CD8-positive, alpha-beta memory T cell (primary cell): ENCODE results near the gene TMPRSS12. TPM values are rescaled to one million over a fixed set of nuclear protein-coding genes. Genes with fewer than 3 reads are reported as not detected.
"Not testable (repeated sequence)": the region's sequence is repeated elsewhere in the genome, so short reads cannot be mapped to it uniquely, and the experiment has no call there.

Source experiments
- CTCF ChIA-PET: fragments of 350-600 bp; sonication (Branson Sonifier 250); formaldehyde crosslinking; loops from one replicate; lab custom pipeline; 2021; ENCODE audit warnings: antibody characterized with exemption; lab: Charles Lee
- POLR2A ChIA-PET: fragments of 350-600 bp; sonication (Branson Sonifier 250); formaldehyde crosslinking; loops from one replicate; lab custom pipeline; 2021; ENCODE audit warnings: antibody characterized with exemption; lab: Charles Lee
- DNase-seq, 5 donors: peaks; one replicate each; pipeline versions ENCODE4 v3.0.0 to v3.0.0-alpha.2; 2020 to 2022; ENCODE audit warnings: mixed read lengths in 1 of 5
- H3K27ac ChIP-seq: one replicate; pipeline ENCODE4 v1.7.0; 2013; ENCODE audit warnings: low read depth, mild to moderate bottlenecking, low read length, moderate library complexity
- H3K27me3 ChIP-seq: 2 replicates; pipeline ENCODE4 v1.7.0; 2013; ENCODE audit warnings: low read length, mild to moderate bottlenecking; ENCODE audit not compliant: insufficient read depth, poor library complexity, severe bottlenecking
- H3K36me3 ChIP-seq: 2 replicates; pipeline ENCODE4 v1.7.0; 2013; ENCODE audit warnings: mild to moderate bottlenecking, low read length, moderate library complexity; ENCODE audit not compliant: insufficient read depth
- H3K4me1 ChIP-seq: 2 replicates; pipeline ENCODE4 v1.7.0; 2013; ENCODE audit warnings: mild to moderate bottlenecking, low read length, moderate library complexity; ENCODE audit not compliant: insufficient read depth
- H3K4me3 ChIP-seq: 2 replicates; pipeline ENCODE4 v1.7.0; 2013; ENCODE audit warnings: mild to moderate bottlenecking, low read length
- H3K9me3 ChIP-seq: 2 replicates; pipeline ENCODE4 v1.7.0; 2013; ENCODE audit warnings: mild to moderate bottlenecking, low read length
- H3K27ac Mint-ChIP-seq, 8 donors: one replicate each; pipeline ENCODE4 v1.8.0; 2020 to 2021; ENCODE audit warnings: mixed read lengths in 8 of 8, mild to moderate bottlenecking in 6 of 8, inconsistent platforms in 3 of 8, moderate library complexity in 3 of 8
- H3K27me3 Mint-ChIP-seq, 2 donors: one replicate each; pipeline ENCODE4 v1.8.0; 2020 to 2021; ENCODE audit warnings: mixed read lengths in 2 of 2, mild to moderate bottlenecking in 1 of 2, moderate library complexity in 1 of 2
- H3K36me3 Mint-ChIP-seq, 3 donors: one replicate each; pipeline ENCODE4 v1.8.0; 2020 to 2021; ENCODE audit warnings: mixed read lengths in 3 of 3, inconsistent platforms in 1 of 3, mild to moderate bottlenecking in 1 of 3
- H3K4me1 Mint-ChIP-seq, 3 donors: one replicate each; pipeline ENCODE4 v1.8.0; 2020 to 2021; ENCODE audit warnings: mixed read lengths in 3 of 3, inconsistent platforms in 1 of 3, mild to moderate bottlenecking in 1 of 3
- H3K4me3 Mint-ChIP-seq, 7 donors: one replicate each; pipeline ENCODE4 v1.8.0; 2020 to 2021; ENCODE audit warnings: mixed read lengths in 7 of 7, mild to moderate bottlenecking in 6 of 7, moderate library complexity in 4 of 7, inconsistent platforms in 2 of 7
- H3K9me3 Mint-ChIP-seq, 5 donors: one replicate each; pipeline ENCODE4 v1.8.0; 2020 to 2022; ENCODE audit warnings: mixed read lengths in 5 of 5, mild to moderate bottlenecking in 3 of 5, moderate library complexity in 2 of 5, inconsistent platforms in 1 of 5
- polyA plus RNA-seq: library from polyadenylated mRNA; unstranded; fragments of 300-500 nt; fragmentation: Illumina TruSeq; gene quantifications from one replicate; pipeline ENCODE4 v1.2.3, GENCODE V29; 2021
- total RNA-seq, 2 experiments: library from RNA; stranded (reverse); gene quantifications; one replicate each; pipeline ENCODE4 v1.2.3, GENCODE V29; 2021

The TMPRSS12 gene
- total and polyA plus RNA-seq, 3 experiments from 2014 or later: not detected

DNA sequence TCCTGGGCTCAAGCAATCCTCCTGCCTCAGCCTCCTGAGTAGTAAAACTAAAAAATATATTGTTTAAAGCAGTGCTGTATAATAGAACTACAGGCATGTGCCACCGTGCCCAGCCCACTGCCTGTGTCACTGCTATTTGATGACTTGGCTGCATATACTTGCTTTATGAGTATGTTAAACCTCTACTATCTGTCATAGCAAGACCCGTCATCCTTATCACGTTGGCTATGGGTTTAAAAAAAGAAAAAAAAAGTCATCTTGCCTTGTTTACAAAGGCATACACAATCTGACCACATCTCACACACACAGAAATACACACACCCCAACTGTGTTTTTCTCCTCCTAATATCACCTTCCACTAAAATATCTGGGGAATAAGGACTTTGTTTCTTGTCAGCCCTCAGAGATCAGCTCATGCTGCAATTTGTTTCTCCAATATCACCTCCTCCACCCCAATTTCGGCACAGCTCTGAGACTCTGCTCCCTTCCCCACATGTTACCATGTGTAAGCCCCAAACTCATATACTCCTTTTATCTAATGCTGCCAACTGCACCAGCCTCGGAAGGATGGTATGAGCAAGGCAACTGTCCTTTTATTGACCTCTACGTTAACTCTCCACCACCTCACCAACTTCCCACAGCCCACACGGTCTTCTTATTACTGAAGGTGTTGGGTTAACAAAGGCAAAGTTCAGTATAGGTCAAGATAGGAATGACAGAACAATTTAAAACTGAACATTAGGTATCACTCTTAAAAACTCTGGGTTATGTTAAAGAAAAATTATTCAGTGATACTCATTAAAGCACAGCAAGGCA, 802 bp upstream of the TMPRSS12 start:
- no peaks in the 10 kb centered on the region for H3K36me3 ChIP-seq
- H3K36me3 Mint-ChIP-seq: peaks cover 0 to 5% (median 2%) of the 10 kb centered on the region in 3 donors
- H3K27me3 Mint-ChIP-seq: peaks cover 21 to 22% of the 10 kb centered on the region in 2 donors
- no peaks in the 10 kb centered on the region for H3K9me3 ChIP-seq
- CTCF ChIA-PET: no interaction called here
- H3K27ac ChIP-seq: no peak overlapping the region
- H3K4me3 Mint-ChIP-seq: no peak overlapping the region
- H3K4me3 ChIP-seq: no peak overlapping the region
- H3K4me1 Mint-ChIP-seq: no peaks in the 10 kb centered on the region
- no peak overlapping the region for H3K27ac Mint-ChIP-seq
- POLR2A ChIA-PET: interaction anchor here (0.6 kb wide), 1 partner anchor 141 kb away, joined by 9 read pairs; no protein-coding TSS in a partner anchor
- no peak for DNase-seq
- peaks cover 0 to 8% (median 3%) of the 10 kb centered on the region in 5 donors for H3K9me3 Mint-ChIP-seq
- no peaks in the 10 kb centered on the region for H3K4me1 ChIP-seq
- no peaks in the 10 kb centered on the region for H3K27me3 ChIP-seq

DNA sequence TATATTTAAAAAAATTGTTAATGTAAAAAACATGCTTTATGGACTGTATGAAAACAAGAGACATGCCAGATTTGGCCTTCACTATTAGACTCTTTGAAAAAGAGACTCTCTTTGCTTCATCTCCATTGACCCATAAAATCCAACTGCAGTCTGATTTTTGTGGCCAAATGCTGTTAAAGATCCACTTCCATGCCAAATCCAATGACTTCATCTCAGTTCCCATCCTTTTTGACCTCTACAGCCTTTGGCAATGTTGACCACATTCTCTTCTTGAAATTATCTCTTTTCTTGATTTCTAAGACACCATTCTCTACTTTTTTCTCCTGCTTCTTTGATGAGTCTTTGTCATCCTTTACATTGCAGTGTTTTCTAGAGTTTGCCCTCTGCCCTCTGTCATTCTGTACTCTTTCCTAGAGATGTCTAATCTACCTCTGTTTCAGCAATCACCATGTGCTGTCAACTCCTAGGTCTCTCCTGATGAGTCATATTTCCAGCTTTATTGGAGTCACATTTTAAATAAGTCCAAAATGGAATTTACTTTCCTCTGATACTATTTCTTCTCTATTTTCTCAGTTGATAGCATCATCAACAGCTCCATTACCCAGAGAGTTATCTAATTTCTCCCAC, 2.4 kb downstream of the TMPRSS12 start:
- H3K27ac ChIP-seq: no peak overlapping the region
- CTCF ChIA-PET: interaction anchor here (1.0 to 1.3 kb wide), 2 partner anchors 17 to 19 kb away, joined by 3 read pairs; no protein-coding TSS in a partner anchor
- H3K4me3 Mint-ChIP-seq: no peak overlapping the region
- POLR2A ChIA-PET: no interaction called here
- no peaks in the 10 kb centered on the region for H3K4me1 ChIP-seq
- H3K4me3 ChIP-seq: no peak overlapping the region
- no peaks in the 10 kb centered on the region for H3K4me1 Mint-ChIP-seq
- no peak for DNase-seq
- no peaks in the 10 kb centered on the region for H3K36me3 ChIP-seq
- H3K9me3 Mint-ChIP-seq: peaks cover 0 to 8% (median 5%) of the 10 kb centered on the region in 5 donors
- no peaks in the 10 kb centered on the region for H3K9me3 ChIP-seq
- peaks cover 26 to 31% of the 10 kb centered on the region in 2 donors for H3K27me3 Mint-ChIP-seq
- peaks cover 0 to 8% (median 2%) of the 10 kb centered on the region in 3 donors for H3K36me3 Mint-ChIP-seq
- H3K27me3 ChIP-seq: no peaks in the 10 kb centered on the region
- no peak overlapping the region for H3K27ac Mint-ChIP-seq

DNA sequence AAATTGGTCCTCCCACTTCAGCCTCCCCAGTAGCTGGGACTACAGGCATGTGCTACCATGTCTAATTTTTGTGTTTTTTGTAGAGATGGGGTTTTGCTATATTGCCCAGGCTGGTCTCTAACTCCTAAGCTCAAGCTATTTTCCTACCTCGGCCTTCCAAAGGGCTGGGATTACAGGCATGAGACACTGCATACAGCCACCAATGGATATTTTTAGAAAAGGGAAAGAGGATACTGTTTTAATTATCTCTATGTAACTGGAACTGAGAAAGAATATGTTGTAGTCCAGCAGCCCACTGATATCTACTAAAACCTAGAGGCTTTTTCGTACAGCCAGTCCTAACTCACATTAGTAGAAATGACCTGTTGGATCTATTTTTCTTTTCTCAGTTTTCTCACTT, 6.2 kb downstream of the TMPRSS12 start:
- Mint-ChIP-seq H3K27me3 (peaks cover 32 to 42% of the 10 kb centered on the region in 2 donors), H3K9me3 (peaks cover 0 to 4% (median 2%) of the 10 kb centered on the region in 5 donors), H3K36me3 (peaks cover 0 to 7% (median 0%) of the 10 kb centered on the region in 3 donors), H3K27ac (no peak overlapping the region), H3K4me1 (no peaks in the 10 kb centered on the region), H3K4me3 (no peak overlapping the region)
- no peaks in the 10 kb centered on the region for H3K36me3 ChIP-seq
- no peak for DNase-seq
- H3K9me3 ChIP-seq: no peaks in the 10 kb centered on the region
- no peaks in the 10 kb centered on the region for H3K27me3 ChIP-seq
- H3K27ac ChIP-seq: no peak overlapping the region
- ChIA-PET CTCF (no interaction called here), POLR2A (no interaction called here)
- H3K4me3 ChIP-seq: no peak overlapping the region
- no peaks in the 10 kb centered on the region for H3K4me1 ChIP-seq

DNA sequence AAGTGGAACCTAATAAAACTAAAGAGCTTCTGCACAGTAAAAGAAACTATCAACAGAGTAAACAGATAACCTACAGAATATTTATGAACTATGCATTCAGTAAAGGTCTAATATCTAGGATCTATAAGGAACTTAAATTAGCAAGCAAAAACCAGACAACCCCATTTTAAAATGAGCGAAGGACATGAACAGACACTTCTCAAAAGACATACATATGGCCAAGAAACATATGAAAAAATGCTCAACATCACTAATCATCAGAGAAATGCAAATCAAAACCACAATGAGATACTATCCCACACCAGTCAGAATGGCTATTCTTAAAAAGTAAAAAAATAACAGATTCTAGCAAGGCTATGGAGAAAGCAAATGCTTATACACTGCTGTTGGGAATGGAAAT, 12.5 kb downstream of the TMPRSS12 start:
- H3K36me3 Mint-ChIP-seq, DNase-seq, POLR2A ChIA-PET, H3K4me1 ChIP-seq, H3K27me3 ChIP-seq, H3K4me1 Mint-ChIP-seq, H3K9me3 ChIP-seq, H3K27ac Mint-ChIP-seq, CTCF ChIA-PET, H3K27ac ChIP-seq, H3K4me3 Mint-ChIP-seq, H3K36me3 ChIP-seq, H3K4me3 ChIP-seq: not testable (repeated sequence)
- peaks cover 13 to 26% of the 10 kb centered on the region in 2 donors for H3K27me3 Mint-ChIP-seq
- H3K9me3 Mint-ChIP-seq: peaks cover 0 to 10% (median 6%) of the 10 kb centered on the region in 5 donors

DNA sequence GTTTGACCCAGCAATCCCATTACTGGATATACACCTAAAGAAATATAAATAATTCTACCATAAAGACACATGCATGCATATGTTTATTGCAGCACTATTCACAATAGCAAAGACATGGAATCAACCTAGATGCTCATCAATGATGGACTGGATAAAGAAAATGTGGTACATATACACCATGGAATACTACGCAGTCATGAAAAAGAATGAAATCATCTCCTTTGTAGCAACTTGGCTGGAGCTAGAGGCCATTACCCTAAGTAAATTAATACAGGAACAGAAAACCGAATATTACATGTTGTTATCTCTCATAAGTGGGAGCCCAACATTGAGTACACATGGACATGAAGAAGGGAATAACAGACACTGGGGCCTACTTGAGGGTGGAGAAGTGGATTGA, 13.0 kb downstream of the TMPRSS12 start:
- DNase-seq, H3K27ac Mint-ChIP-seq, POLR2A ChIA-PET, H3K36me3 ChIP-seq, H3K4me1 Mint-ChIP-seq, CTCF ChIA-PET, H3K4me1 ChIP-seq, H3K27me3 ChIP-seq, H3K27ac ChIP-seq, H3K4me3 Mint-ChIP-seq, H3K36me3 Mint-ChIP-seq, H3K9me3 ChIP-seq, H3K4me3 ChIP-seq: not testable (repeated sequence)
- H3K27me3 Mint-ChIP-seq: peaks cover 13 to 26% of the 10 kb centered on the region in 2 donors
- peaks cover 0 to 10% (median 6%) of the 10 kb centered on the region in 5 donors for H3K9me3 Mint-ChIP-seq

DNA sequence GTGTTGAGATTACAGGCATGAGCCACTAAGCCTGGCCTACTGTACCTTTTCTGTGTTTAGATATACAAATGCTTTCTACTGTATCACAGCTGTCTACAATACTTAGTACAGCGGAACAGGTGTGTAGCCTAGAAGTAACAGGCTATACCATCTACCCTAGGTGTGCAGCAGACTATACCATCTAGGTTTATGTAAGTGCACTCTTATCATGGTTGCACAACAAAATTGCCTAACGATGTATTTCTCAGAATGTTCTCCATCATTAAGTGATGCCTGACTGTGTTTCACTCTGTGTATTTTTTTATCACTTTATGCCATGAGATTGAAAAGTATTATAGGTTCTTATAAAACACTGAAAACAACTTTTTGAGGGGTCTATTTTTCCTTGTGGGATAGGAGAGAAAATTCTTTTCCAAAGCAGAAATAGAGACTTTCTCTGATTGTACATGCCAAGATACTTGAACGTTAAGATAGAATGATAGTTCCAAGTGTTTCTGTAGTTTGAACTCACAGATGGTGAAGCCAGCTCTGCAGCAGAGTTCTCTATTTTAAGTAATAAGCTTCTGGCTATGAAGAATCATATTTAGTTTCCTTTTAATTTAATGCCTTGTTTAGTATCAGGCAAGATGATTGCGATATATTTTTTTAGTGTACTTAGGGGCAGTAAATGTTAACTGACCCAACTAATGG, 17.0 kb downstream of the TMPRSS12 start:
- H3K27ac Mint-ChIP-seq: no peak overlapping the region
- H3K4me1 Mint-ChIP-seq: no peaks in the 10 kb centered on the region
- Histone ChIP-seq H3K27me3 (no peaks in the 10 kb centered on the region), H3K36me3 (no peaks in the 10 kb centered on the region), H3K9me3 (no peaks in the 10 kb centered on the region), H3K27ac (no peak overlapping the region), H3K4me3 (no peak overlapping the region), H3K4me1 (no peaks in the 10 kb centered on the region)
- H3K27me3 Mint-ChIP-seq: peaks cover 4 to 8% of the 10 kb centered on the region in 2 donors
- H3K9me3 Mint-ChIP-seq: peaks cover 0 to 6% (median 5%) of the 10 kb centered on the region in 5 donors
- no peak overlapping the region for H3K4me3 Mint-ChIP-seq
- no peak for DNase-seq
- no peaks in the 10 kb centered on the region for H3K36me3 Mint-ChIP-seq
- CTCF ChIA-PET: no interaction called here
- POLR2A ChIA-PET: no interaction called here

DNA sequence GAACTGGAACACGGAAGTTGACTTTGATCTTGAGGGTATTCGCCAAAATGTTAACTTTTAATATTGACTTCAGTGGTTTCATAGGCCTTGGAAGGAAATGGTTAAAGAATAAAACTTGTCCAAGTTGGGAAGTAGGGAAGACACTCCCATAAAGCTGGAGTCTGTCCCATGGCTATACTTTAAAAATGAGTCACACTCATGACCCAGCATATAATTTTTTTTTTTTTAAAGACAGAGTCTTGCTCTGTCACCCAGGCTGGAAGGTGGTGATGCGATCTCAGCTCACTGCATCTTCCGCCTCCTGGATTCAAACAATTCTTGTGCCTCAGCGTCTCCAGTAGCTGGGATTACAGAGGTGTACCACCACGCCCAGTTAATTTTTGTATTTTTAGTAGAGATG, 19.6 kb downstream of the TMPRSS12 start:
- Mint-ChIP-seq H3K4me1 (no peaks in the 10 kb centered on the region), H3K4me3 (no peak overlapping the region), H3K9me3 (peaks cover 3 to 13% (median 8%) of the 10 kb centered on the region in 5 donors), H3K27ac (no peak overlapping the region), H3K27me3 (peaks cover 20 to 22% of the 10 kb centered on the region in 2 donors), H3K36me3 (peaks cover 0 to 14% (median 0%) of the 10 kb centered on the region in 3 donors)
- Histone ChIP-seq H3K27ac (no peak overlapping the region), H3K4me3 (no peak overlapping the region), H3K36me3 (no peaks in the 10 kb centered on the region), H3K9me3 (no peaks in the 10 kb centered on the region), H3K4me1 (no peaks in the 10 kb centered on the region), H3K27me3 (no peaks in the 10 kb centered on the region)
- ChIA-PET CTCF (interaction anchor here (0.9 kb wide), 1 partner anchor 17 kb away, joined by 3 read pairs; no protein-coding TSS in a partner anchor), POLR2A (no interaction called here)
- DNase-seq: no peak
